Fibroblast of pulmonary artery (primary cell): Measurements from ENCODE around the gene NUPR1.

Experiments
- DNase-seq: peaks from one replicate; pipeline ENCODE4 v3.0.0-alpha.2; 2010; ENCODE audit warnings: low read depth
- H3K4me3 ChIP-seq: replicated peaks from 2 replicates; pipeline ENCODE4 v1.5.1; 2011; ENCODE audit warnings: low read depth, mild to moderate bottlenecking, control low read depth, low read length, moderate library complexity
- TF ChIP-seq, protein P1 (sequence below): IDR thresholded peaks from 2 replicates; pipeline ENCODE4 v1.5.1; 2011; ENCODE audit warnings: mild to moderate bottlenecking, control low read depth, low read length, inconsistent platforms; ENCODE audit errors: missing control alignments

The NUPR1 gene

DNA sequence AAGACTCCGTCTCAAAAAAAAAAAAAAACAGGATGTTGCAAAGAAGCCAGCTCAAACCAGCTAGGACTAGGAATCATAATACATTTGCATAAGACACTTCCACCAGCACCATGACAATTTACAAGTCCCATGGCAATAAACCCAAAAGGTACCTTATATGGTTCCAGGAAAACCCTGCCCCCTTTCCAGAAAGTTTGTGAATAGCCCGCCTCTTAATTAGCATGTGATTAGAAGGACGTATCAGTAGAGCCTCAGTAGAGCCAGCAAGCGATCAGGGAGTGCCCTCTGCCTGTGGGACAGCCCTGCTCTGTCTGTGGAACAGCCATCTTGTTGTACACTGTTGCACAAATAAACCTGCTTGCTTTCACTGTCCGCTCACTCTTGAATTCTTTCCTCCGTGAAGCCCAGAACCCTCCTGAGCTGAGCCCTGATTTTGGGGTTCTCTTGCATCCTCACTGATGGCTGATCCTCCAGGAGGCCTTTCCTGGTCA is 14.0 kb downstream of the NUPR1 start:
- TF ChIP-seq, protein P1, sequence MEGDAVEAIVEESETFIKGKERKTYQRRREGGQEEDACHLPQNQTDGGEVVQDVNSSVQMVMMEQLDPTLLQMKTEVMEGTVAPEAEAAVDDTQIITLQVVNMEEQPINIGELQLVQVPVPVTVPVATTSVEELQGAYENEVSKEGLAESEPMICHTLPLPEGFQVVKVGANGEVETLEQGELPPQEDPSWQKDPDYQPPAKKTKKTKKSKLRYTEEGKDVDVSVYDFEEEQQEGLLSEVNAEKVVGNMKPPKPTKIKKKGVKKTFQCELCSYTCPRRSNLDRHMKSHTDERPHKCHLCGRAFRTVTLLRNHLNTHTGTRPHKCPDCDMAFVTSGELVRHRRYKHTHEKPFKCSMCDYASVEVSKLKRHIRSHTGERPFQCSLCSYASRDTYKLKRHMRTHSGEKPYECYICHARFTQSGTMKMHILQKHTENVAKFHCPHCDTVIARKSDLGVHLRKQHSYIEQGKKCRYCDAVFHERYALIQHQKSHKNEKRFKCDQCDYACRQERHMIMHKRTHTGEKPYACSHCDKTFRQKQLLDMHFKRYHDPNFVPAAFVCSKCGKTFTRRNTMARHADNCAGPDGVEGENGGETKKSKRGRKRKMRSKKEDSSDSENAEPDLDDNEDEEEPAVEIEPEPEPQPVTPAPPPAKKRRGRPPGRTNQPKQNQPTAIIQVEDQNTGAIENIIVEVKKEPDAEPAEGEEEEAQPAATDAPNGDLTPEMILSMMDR, result no peak
- H3K4me3 ChIP-seq, result no peak overlapping the region
- DNase-seq, result no peak

DNA sequence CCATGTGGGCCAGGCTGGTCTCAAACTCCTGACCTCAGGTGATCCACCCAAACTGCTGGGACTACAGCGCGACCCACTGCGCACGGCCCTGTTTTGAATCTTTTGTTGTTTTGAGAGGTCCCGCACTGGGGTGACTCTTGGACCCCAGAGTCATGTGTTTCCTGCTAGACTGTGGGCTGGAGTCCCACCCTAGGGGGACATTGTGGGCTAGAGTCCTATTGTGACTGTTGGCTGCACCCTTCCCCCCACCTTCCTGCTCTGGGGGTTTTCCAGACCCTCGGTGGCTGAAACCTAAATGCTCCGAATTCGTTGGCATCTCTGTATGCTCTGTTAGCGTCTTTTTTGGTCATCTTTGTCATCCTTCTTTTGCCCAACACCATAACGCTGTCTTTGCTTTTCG is 16.0 kb downstream of the NUPR1 start:
- DNase-seq, result no peak
- H3K4me3 ChIP-seq, result no peak overlapping the region
- TF ChIP-seq, protein P1, result no peak

DNA sequence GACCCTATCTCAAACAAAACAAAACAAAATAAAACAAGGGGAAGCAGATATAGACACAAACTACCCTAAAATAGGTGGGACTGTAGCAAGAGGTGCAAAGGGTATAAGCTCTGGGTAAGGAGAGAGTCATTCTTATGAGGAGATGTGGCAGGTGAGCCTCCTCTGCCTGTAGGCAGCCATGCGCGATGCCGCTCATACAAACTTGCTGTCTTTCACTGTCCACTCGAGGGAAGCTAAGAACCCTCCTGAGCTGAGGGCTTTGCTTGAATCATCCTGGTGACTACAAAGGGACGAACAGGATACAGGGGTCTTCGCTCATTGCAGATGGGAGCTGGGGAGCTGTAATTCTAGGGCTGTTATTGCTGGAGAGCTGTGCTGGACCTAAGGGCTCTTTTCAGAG is 17.3 kb downstream of the NUPR1 start:
- H3K4me3 ChIP-seq, result no peak overlapping the region
- no peak for DNase-seq
- TF ChIP-seq, protein P1, result no peak

DNA sequence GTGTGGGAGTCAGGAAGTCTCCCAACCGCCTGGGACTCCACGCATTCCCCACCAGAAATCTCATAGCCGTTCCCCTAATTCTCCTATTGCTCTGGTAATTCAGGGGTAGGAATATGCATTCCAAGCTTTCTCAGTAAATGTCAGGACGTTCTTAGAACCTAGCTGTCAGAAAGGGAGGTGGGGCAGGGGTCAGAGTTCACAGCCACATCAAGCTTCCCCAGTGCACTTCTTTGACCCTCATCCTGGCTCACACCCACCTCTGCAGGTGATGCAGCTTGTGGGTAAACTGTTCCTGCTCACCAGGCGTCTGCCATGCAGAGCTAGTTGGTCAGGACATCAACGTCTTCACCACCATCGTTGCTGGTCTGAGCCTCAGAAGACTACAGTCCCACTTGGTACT is 18.1 kb downstream of the NUPR1 start:
- H3K4me3 ChIP-seq, result no peak overlapping the region
- TF ChIP-seq, protein P1, result no peak
- no peak for DNase-seq

DNA sequence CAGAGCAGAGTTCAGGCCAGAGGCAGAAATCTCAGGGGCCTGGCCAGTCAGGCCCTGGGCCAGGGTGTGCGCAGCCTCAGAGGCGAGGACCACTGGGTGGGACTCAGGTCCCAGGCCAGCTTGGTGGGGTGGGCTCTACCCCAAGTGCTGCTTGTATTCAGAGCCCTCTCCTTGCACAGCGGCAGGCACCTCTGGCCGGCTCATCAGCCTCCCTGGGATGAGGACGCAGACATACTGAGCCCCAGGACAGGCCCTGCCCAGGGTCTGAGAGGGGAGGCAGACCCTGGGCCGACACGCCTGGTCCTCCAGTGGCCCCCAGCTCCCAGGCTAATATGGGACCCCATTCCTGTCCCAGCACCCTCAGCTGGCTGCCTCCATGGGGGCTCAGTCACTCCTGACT is 24.5 kb downstream of the NUPR1 start:
- DNase-seq, result no peak
- TF ChIP-seq, protein P1, result no peak
- H3K4me3 ChIP-seq, result no peak overlapping the region

DNA sequence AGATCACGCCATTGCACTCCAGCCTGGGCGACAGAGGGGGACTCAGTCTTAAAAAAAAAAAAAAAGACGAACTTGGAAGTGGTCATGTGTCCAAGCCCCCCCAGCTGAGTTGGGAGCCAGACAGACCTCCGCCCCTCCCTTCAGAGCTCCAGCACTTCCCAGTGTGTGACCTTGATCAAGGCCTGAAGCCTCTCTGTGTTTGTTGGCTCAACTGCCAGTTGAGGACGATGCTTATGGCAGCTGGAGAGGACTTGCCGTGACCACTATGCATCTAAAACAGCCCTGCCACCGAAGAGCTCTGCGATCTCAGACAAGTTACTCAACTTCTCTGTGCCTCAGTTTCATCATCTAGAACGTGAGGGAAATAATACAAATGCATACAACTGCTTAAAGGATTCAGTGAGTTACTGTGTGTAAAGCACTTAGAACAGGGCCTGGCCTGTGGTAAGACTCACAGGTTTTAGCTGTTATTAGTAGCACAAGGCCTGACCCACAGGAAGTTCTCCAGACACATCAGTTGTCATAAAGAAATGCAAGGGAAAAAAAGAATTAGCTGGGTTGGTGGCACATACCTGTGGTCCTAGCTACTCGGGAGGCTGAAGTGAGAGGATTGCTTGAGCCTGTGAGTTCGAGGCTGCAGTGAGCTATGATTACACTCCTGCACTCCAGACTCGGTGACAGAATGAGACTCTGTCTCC is 25.1 kb downstream of the NUPR1 start:
- TF ChIP-seq, protein P1, result no peak
- H3K4me3 ChIP-seq, result no peak overlapping the region
- no peak for DNase-seq
